ENCODE data around the gene RANBP1.

DNA sequence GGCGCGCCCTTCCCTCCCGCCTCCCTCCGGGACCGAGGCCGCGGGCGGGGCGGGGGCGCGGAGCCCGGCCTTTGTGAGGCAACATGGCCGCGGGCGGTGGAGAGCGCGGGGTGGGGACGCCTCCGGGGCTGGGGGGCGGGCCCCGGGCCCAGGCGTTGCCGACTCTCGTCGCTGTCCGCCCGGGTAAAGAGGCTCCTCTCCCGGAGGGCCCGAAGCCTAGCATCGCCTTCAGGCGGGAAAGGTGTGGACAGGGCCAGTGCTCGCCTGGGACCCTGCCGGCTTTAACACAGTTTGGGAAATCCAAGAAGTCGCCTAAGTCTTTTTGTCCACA, 35.5 kb upstream of the RANBP1 start:
- TF ChIP-seq, protein P1, sequence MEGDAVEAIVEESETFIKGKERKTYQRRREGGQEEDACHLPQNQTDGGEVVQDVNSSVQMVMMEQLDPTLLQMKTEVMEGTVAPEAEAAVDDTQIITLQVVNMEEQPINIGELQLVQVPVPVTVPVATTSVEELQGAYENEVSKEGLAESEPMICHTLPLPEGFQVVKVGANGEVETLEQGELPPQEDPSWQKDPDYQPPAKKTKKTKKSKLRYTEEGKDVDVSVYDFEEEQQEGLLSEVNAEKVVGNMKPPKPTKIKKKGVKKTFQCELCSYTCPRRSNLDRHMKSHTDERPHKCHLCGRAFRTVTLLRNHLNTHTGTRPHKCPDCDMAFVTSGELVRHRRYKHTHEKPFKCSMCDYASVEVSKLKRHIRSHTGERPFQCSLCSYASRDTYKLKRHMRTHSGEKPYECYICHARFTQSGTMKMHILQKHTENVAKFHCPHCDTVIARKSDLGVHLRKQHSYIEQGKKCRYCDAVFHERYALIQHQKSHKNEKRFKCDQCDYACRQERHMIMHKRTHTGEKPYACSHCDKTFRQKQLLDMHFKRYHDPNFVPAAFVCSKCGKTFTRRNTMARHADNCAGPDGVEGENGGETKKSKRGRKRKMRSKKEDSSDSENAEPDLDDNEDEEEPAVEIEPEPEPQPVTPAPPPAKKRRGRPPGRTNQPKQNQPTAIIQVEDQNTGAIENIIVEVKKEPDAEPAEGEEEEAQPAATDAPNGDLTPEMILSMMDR (conservative IDR thresholded peaks at IDR 0.05), result no peak
- TF ChIP-seq ZFX (IDR thresholded peaks at IDR 0.05), result peak; percentile 87

Data from C4-2B (cell line).